ENCODE data around the gene GDPD5.

The GDPD5 gene

GRCh38 chr11:75388386-75389275 lies 137.1 kb downstream of the GDPD5 start:
- DNase-seq: peak; percentile 75

- no peak for DNase-seq
Observed at GRCh38 chr11:75387736-75388294, 137.9 kb downstream of the GDPD5 start.

- no peak for DNase-seq
Observed at GRCh38 chr11:75386942-75387630, 138.7 kb downstream of the GDPD5 start.

All from right hindlimb (tissue), 1 donor.